Stimulated activated CD8-positive, alpha-beta memory T cell treated with anti-CD3 and anti-CD28 coated beads, Interleukin-15, amount 100 ng/mL, for 48 hours (primary cell): ENCODE data around the gene CSNK1D.
"Not testable (repeated sequence)": the region's sequence is repeated elsewhere in the genome, so short reads cannot be mapped to it uniquely, and the experiment has no call there.

ENCODE experiments used
- DNase-seq, 2 donors: peaks; one replicate each; pipeline ENCODE4 v3.0.0-alpha.2; 2020; ENCODE audit warnings: low read depth in 2 of 2

The CSNK1D gene

DNA sequence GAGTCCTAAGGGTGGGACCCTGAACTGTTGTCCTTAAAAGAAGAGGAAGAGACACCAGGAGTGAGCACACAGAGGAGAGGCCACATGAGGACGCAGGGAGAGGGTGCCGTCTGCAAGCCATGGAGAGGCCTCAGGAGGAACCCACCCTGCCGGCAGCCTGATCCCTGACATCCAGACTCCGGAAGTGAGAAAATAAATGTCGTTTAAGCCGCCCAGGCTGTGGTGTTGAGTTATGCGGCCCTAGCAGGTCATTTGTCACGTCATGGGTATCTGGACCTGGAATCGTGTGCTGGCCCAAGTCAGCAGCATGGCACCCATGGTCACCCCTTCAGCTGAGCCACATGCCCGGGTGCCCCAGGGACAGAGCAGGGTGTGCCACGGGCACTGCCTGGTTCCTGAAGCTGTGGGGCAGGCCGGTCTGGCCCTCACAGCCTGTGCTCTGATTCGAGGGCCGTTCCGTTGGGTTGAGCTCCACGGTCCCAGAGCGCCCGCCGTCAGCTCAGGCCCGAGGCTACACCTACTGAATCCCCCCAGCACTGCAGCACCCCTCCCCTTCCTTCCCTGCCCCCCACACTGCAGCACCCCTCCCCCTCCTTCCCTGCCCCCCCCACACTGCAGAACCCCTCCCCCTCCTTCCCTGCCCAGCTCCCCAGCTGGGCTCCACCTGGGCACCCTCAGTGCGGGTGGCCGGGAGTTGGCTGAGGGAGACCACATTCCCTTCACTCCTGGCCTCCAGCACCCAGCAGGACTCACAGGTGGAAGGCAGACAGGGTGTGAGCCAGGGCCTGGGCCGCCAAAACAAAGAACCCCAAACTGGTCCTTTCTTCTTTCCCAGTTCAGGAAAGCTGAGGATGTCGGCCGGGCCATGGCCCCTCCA lies 58.2 kb downstream of the CSNK1D start:
- DNase-seq = no peak

DNA sequence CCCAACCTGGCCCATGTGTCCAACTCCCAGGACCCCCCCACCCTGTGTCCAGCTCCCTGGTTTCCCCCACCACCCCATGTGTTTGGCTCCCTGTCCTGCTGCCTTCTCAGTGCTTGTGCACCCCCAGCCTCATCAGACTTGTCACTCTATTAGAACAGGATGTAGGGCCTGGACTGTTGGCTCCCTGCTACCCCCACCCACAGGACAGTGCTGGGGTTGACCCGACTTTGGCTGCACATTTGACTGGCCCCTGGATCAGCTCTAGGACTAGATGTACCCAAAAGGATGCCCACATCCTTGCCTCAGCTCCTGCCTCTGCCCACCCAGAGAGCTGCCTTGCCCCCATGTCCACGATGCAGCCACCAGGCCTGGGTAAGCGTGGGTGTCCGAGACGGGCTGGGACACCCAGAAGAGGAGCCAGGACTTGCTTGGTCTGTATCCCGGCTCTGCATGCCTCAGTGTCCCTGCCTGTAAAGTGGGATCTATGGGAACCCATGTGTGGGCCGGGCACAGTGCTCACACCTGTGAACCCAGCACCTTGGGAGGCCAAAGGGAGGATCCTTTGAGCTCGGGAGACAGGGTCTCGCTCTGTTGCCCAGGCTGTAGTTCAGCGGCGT lies 59.4 kb downstream of the CSNK1D start:
- DNase-seq = no peak

DNA sequence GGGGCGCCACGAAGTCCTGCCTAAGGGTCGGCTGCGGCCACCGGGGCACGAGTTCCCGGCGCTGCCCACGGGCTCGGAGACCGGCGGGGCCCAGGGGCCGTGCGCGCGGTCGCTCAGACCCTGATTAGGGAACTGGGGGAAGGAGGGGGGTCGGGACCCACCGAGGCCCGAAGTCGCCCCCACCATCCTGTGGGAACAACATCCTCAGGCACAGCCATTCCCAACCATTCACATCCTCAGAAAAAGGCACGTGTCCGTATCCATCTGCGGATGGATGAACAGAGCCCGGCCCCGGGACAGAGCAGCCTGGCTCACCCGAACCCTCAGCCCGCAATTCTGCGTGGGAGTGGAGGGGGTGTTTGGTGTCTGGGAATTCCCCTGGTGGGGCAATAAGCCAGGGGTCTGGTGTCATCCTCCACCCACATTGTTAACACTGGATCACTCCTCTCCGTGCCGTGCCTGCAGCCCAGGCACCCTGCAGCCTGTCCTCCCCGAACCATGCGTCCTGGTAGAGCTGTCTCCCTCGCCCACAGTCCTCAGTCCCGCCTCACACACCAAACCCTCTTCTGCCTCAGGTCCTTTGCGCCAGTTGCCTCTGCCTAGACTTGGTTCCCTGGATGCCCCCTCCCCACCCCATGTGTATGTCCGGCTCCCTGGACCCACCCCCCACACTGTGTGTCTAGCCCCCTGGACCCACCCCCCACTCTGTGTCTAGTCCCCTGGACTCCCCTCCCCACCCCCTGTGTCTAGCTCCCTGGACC lies 60.1 kb downstream of the CSNK1D start:
- DNase-seq = peak; percentile 62 to 64

DNA sequence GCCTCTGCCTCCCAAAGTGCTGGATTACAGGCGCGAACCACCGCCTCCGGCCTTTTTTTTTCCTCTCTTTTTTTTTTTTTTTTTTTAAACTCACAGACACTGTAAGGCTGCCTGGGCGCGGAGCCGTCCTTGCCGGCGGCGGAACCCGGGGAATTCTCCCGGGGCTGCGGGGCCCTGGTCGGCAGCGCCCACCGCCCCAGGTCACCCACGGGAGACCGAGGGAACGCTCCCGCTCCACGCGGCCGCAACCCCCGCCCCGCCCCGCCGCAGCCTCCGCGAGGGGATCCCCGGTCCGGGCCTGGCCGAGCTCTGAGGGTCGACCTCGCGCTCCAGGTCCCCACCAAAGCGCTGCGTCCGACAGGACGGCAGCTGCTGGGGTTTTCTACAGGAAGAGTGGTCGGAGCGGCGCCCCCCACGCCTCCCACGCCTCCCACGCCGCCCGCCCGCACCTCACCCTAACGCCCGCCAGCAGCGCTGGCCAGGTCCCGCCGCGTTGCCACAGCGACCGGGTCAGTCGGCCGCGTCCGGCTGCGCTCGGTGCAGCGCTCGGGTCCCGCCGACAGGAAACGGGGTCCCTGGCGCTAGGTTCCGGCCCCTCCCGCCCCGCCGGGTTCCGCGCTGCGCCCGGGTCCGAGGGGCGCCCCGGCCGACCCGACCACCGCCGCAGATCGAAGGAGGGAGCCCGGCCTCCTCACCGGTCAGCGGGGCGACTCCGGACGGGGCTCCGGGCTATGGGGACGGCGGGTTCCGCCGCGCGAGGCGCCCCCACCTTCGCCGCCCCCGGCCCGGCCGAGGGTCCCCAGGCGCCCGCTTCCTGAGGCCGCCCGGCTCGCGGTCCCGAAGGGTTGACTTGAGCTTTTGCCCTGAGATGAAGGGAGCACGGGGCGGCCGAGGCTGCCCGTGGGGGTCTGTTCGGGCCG lies 60.9 kb downstream of the CSNK1D start, which contains the start of gene CCDC57:
CCDC57 (minus strand) TSS at position 512 of the 920 bp plus-strand sequence. CDS start 10,898 bp downstream, outside the sequence.
- peak; percentile 68 to 73 for DNase-seq

DNA sequence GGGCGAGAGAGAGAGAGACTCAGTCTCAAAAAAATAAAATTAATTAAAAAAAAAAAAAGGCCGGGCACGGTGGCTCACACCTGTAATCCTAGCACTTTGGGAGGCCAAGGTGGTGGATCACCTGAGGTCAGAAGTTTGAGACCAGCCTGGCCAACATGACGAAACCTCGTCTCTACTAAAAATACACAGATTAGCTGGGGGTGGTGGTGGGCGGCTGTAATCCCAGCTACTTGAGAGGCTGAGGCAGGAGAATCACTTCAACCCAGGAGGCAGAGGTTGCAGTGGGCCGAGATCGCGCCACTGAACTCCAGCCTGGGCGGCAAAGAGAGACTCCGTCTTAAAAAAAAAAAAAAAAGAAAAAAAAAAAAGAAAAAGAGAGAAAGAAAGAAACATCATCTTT lies 62.8 kb downstream of the CSNK1D start:
- not testable (repeated sequence) for DNase-seq

DNA sequence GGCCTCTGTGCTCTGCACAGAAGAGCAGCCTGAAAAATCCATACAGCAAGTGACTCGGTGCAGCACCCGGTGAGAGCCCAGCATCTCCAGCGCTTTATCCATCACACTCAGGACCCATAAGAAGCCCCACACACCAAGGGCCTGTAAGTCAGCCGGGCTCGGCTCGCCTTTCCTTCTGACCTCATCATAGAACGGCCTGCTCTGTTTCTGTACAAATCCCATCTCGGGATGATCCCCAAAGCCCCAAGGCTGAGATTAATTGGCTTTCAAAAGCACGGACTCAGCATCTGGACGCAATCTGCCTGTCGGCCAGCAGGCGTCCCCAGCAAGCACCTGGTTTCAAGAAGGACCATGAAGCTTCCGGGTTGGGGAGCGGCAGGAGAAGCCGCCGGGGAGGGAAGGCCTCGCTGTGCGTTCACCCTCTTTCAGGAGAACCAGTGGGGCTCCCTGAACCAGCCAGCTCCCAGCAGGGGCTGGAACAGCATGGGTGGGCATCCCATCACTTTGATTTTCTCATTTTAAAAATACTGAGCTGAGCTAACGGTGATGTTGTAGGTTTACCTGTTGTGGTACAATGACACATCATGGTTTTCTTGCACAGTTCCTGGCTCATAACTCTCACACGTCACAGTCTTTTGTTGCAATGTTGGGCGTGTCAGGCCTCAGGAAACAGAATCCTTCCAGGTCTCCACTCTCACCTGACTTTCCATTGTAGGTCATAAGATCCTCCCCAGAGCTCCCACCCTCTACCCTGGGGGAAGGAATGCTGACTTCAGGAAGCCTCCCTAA lies 67.6 kb downstream of the CSNK1D start:
- DNase-seq = peak; percentile 63 to 70

DNA sequence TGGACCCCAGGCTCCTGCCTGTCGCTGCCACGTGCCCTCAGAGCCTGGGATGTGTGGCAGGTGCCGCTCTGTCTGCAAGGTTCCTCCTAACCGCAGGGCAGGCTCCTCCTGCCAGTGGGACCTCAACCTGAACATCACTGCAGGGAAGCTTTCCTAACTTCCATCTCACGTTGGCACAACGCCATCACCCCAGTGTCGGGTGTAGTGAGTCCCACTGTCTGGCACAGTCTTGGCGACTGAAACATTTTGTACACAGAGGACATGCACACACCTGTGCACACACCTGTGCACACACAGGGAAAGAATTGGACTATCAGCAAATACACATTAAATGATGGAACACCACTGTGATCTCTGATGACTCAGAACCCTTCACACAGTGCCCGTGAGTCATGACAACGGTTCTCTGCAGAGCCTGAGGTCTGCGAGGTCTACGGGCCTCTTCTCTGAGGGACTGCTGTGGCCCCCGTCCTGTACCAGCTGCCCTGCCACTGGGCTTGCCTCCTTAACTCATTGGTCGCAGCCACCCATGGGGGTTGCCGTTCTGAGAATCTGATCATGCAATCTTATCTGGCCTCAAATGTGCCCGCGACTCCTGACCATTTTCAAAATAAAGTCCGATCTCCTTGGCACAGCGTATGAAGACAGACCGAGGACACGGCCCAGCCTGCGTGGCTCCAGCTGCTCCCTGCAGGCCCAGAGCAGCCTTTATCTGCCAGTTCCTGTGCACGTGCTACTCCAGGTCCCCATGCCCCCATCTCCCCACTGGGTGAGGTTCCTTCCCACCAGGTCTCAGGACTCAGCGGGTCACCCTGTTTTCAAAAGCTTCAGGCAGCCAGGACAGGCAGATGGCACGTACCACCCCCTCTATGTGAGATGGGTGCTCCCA lies 68.4 kb downstream of the CSNK1D start:
- DNase-seq = peak in 1 of 2 donors; percentile 52

DNA sequence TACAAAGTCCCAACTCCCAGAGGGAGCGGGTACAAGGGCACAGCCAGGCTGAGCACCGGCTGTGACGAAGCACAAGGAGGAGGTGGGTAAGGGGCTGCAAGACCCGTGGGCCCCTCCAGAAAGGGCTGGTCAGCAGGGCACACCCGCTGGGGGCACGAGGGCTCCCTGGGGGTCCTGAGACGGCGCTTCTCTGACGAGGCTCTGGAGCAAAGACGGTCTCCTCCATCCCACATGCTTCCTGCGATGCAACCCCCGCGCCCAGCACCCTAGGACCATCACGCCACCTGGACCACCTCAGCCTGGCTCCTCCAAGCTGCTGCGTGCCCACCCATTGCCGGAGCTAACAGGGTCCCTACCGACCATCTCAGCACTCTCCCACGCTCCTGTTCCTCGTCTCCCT lies 69.6 kb downstream of the CSNK1D start:
- no peak for DNase-seq

DNA sequence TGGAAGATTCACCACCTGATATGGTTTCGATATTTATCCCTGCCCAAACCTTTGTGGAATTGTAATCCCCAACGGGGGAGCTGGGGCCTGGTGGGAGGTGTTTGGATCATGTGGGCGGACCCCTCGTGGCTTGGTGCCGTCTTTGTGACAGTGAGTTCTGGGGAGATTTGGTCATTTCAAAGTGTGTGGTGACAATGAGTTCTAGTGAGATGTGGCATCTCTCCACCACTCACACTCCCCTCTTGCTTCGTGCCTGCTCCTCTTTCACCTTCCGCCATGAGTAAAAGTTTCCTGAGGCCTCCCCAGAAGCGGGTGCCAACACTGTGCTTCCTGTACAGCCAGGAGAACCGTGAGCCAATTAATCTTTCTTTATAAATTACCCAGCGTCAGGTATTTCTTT lies 70.5 kb downstream of the CSNK1D start:
- peak in 1 of 2 donors; percentile 35 for DNase-seq

DNA sequence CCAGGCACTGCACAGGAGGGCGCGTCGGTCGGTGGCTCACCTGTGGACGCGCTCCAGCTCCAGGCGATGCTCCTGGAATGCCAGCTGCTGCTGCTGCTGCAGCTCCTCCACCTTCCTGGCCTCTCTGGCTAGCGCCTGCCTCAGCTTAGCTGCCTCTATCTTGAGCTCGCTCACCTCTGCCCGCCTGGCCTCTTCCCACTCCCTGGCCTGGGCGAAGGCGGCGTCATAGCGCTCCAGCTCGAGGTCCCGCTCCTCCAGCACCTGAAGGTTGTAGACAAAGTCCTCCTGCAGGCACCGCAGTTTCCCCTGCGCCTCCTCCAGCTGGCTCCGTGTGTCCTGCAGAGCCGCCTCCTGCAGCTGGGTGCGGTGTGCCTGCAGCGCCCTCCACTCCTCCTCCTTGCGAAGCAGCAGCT lies 72.0 kb downstream of the CSNK1D start:
- DNase-seq = no peak

DNA sequence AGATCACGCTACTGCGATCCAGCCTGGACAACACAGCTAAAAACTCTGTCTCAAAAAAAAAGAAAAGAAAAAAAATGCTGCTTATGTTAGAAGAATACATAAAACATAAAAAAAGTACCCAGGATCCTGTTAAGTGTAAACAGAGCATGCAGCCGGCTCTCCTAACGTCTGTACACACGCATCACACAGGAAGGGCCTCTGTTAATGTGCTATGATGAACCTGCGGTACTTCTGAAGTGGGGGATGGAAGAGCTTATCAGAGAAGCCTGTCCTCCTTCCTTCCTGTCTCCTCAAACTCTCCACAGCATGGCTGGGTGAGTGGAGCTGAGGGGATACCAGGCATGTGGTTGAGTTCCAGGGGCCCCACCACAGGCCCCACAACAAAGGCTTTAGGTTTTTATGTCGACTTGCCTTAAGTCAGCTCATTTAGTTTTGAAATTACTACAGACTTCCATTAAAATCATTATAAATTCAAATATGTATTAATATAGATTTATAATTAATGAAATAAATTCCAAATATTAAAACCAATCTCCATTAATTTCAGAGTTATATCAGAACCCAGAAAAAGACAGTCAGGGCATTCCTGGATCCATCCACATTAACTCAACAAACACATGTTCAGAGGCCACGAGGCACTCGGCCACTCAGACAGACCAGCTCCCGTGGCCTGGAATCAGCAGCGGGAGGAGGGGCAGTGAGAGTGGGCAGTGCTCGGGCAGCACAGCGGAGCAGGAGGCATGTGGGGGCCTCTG lies 72.6 kb downstream of the CSNK1D start:
- DNase-seq = peak; percentile 65 to 68

DNA sequence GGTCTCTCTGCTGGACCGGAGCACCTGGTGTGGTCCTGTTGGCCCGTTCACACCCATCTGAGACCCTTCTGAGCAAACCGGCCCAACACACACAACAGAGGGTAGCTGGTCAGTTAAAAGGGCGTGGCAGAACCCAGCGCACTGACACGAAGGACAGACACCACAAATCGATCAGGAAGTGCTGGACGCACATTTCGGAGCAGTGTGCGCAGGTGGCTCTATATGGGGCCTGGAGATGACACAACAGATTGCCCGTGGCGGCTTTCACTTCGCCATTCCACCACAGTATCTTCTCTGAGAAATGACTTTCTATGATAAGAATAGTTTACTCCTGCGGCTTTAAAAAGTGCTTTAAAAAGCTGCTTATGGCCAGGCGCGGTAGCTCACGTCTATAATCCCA lies 73.4 kb downstream of the CSNK1D start:
- DNase-seq = no peak

DNA sequence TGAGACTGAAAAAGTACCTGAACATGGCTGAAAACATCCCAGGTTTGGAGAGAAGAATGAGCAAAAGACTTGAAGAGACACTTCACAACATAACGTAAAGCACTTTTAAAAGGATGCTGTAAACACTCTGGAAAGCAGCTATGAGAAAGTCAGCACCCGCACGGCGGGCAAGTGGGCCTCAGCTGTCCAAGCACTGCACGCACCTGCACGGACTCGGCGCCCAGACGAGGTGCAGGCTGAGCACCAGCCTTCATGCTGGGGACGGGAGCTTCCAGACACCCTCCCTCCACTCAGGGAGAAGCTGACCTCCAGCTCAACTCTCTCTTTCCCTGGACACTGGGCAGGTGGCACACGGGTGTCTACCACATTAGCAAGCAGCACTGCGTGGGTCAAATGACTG lies 74.0 kb downstream of the CSNK1D start:
- no peak for DNase-seq

DNA sequence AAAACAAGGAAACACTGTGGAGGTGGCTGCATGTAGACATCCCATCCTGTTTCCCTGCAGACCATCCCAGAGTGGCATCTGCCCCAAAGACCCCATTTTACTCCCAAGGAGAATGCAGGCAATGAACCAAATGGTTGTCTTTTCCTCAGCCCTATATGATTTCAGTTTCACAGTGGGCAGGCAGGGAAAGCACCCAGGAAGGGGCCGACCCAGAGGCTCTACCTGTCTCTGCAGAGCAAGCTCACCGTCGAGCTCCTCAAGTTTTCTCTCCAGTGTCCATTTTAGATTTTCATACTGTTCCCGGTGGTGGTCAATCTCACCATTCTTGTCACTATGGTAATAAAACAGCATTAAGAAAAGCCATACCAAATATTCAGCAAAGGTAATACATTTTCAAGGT lies 75.4 kb downstream of the CSNK1D start:
- no peak for DNase-seq

DNA sequence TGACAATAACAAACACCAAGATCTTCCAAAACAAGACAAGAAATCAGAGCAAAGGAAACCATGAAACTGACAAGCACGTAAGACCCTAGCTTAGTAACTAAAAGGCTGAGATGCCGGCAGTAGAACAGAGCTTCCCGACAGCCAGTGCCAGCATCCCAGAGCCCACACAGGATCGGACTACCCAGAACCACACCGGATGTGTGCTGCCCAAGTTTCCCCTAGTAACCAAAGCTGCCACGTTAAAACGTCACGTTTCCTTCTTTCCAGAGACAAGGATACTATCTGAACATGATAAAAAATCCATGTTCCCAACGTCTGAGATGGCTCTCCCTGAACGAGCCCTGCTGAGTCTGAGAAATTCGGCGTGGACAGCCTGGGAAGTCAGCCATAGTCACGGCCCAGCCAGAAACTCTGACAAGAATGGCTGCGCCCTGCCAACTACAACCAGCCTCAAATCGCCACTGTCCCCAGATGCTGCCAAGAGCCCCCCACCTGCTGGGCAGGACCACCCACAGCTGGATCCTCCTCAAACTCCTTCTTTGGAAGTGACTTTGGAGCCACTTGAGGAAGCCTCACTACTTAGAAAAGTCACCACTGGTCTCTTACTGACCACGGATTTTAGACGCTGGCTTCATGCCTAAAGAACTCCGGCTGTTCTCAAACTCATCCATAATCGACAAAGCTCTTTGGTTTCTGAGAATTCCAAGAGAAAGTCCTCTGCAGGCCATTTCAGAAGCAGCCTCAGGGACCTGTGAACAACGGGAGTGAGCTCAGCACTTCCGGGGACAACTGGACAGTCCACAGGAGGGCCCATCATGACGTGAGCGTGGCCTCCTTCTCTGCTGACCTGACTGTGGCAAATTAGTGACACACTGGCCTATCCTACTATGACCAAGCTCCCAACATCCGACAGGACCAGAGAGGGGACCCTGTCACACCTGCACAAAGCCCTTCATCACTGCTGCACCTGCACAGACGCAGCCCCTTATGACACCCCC lies 77.5 kb downstream of the CSNK1D start:
- DNase-seq = no peak

DNA sequence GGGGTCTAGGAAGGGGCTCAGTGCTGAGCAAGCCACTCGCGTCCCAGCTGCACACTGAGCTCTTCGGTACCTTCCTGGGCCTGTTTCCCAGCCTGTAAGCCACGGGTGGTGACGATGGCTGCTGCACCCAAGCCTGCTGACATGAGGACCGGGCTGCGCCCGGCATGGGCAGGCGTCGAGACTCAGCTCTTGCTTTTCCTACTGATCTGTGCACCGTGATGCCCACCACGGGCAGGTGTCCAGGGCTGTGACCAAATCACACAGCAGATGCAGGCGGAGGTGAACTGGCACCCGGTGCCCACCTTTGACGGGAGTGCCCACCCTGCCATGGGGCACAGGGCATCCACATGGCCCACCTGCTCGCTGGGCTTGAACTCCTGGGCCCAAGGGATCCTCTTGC lies 78.7 kb downstream of the CSNK1D start:
- DNase-seq = no peak

DNA sequence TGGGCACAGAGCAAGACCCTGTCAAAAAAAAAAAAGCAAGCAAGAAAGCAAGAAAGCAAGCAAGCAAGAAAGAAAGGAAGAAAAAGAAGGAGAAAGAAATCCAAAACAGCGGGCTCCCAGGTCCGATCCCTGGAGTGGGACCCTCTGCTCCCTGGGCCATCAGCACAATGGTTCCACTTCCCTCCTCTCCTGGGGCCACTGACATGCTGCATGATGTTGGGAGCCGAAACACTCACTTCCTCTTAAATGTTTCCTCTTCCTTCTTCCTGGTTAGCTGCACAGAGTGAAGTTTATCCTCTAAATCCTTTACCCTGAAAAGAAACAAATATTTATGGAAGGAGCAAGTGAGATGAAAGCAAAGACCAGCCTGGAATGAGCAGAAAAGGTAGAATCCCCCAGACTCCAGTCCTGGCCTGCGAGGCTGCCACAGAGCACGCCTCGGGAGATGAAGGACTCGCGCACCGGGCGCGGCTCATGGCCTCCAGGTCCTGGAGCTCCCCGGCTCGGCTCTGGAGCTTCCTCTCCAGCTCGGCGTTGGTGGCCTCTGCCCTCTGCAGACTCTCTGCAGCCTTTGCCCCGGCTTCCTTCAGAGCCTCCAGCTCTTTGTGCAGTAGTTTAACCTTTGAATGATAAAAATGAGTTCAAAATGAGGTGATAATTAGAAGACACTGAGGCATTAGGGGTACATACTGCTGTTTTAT lies 79.8 kb downstream of the CSNK1D start:
- DNase-seq = no peak
